NK-92 treated with Interleukin-12 subunit alpha and Interleukin-12 subunit beta, amount 100 ng/mL, for 24 hours (cell line): Measurements from ENCODE around the gene C20orf204.
"Not testable (repeated sequence)": the region's sequence is repeated elsewhere in the genome, so short reads cannot be mapped to it uniquely, and the experiment has no call there.

Source experiments
- DNase-seq: peaks from one replicate; lab custom pipeline; 2025; lab: John Stamatoyannopoulos, UW

Gene C20orf204

GRCh38 chr20:64035933-64036345 is at the start of gene C20orf204:
Gene C20orf204, plus strand, starts transcription at chr20:64036182. Its CDS starts 142 bp downstream, at chr20:64036324.
- no peak for DNase-seq

- no peak for DNase-seq
These were observed 35.1 kb upstream of the C20orf204 start for GRCh38 chr20:64000906-64001305.

- DNase-seq: no peak
These were observed 34.4 kb upstream of the C20orf204 start for GRCh38 chr20:64001607-64002011.

GRCh38 chr20:64003960-64004725 is 31.8 kb upstream of the C20orf204 start:
- DNase-seq: no peak

GRCh38 chr20:64005394-64005793 is 30.6 kb upstream of the C20orf204 start:
- no peak for DNase-seq

- DNase-seq: no peak
These were observed 29.5 kb upstream of the C20orf204 start for GRCh38 chr20:64006490-64006889.

- DNase-seq: no peak
These were observed 29.1 kb upstream of the C20orf204 start for GRCh38 chr20:64006902-64007301.

- DNase-seq: no peak
These were observed 26.1 kb upstream of the C20orf204 start for GRCh38 chr20:64009811-64010387.

GRCh38 chr20:64010711-64011237 is 25.2 kb upstream of the C20orf204 start:
- DNase-seq: no peak

- no peak for DNase-seq
These were observed 24.6 kb upstream of the C20orf204 start for GRCh38 chr20:64011366-64011779.

GRCh38 chr20:64012385-64013154 is 23.4 kb upstream of the C20orf204 start:
- DNase-seq: not testable (repeated sequence)

- no peak for DNase-seq
These were observed 20.3 kb upstream of the C20orf204 start for GRCh38 chr20:64015635-64016034.

- DNase-seq: no peak
These were observed 14.6 kb upstream of the C20orf204 start for GRCh38 chr20:64021124-64021975.

- DNase-seq: no peak
These were observed 13.2 kb upstream of the C20orf204 start for GRCh38 chr20:64022671-64023360.

GRCh38 chr20:64023361-64024140 is 12.4 kb upstream of the C20orf204 start:
- no peak for DNase-seq

- DNase-seq: no peak
These were observed 11.6 kb upstream of the C20orf204 start for GRCh38 chr20:64024141-64024990.

- DNase-seq: no peak
These were observed 10.7 kb upstream of the C20orf204 start for GRCh38 chr20:64025101-64025825.

- no peak for DNase-seq
These were observed 10.1 kb upstream of the C20orf204 start for GRCh38 chr20:64025826-64026412.
